ENCODE data around the gene NLRP13. TPM values are rescaled to one million over a fixed set of nuclear protein-coding genes. Genes with fewer than 3 reads are reported as not detected.
"Not testable (repeated sequence)": the region's sequence is repeated elsewhere in the genome, so short reads cannot be mapped to it uniquely, and the experiment has no call there.

Gene NLRP13
- not detected for polyA plus RNA-seq (ENCODE audit: insufficient read length in 4 of 4)

DNA sequence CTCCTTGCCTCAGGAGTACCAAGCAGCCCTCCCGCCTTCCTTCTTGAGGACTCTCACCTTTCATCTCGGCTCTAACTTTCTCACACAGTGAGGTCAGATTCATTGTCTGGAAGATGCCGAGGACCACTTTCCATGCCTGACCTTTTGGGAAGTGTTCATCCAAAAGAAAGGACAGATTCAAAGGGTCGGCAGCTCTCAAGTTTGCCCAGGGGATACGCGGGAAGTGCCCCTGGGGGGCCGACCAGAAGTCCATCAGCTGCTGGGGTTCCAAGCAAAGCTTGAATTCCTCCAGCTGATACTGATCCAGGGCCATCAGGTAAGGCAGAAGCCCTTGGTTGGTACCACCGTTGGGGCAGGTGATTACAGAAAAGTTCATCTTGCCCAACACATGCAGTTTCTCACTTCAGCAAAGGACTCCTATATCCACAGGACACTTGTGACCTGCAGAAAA, at the start of gene NLRP13:
TSS of gene NLRP13 (minus strand) at position 401 of the 451 bp plus-strand sequence. CDS start at position 376, 25 bp downstream.
- no peak for DNase-seq (ENCODE audit: low read depth in 4 of 4, low spot score in 3 of 4)

- DNase-seq (ENCODE audit: low read depth in 4 of 4, low spot score in 3 of 4), result no peak
Observed at GRCh38 chr19:55980415-55980814, 48.3 kb upstream of the NLRP13 start.

GRCh38 chr19:55973982-55974381, 41.8 kb upstream of the NLRP13 start:
- DNase-seq (ENCODE audit: low read depth in 4 of 4, low spot score in 3 of 4), result no peak

DNA sequence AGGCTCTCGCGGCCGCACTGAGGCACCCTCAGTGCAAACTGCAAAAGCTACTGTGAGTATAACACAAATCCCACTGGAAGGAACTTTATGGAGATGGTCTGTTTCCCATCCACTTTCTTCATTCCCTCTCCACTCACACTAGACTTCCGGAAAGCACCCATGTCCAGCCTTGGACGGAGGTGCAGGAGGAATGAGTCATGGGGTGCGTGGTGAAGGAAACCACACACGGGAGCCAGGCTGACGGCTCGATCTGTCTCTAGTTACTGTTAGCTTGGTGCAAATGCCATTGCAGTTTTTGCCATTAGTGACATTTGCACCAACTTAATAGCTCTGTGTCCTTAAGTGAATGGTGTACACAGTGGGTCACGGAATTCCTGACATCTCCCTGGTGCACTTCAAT, 30.1 kb upstream of the NLRP13 start:
- no peak for DNase-seq (ENCODE audit: low read depth in 4 of 4, low spot score in 3 of 4)

DNA sequence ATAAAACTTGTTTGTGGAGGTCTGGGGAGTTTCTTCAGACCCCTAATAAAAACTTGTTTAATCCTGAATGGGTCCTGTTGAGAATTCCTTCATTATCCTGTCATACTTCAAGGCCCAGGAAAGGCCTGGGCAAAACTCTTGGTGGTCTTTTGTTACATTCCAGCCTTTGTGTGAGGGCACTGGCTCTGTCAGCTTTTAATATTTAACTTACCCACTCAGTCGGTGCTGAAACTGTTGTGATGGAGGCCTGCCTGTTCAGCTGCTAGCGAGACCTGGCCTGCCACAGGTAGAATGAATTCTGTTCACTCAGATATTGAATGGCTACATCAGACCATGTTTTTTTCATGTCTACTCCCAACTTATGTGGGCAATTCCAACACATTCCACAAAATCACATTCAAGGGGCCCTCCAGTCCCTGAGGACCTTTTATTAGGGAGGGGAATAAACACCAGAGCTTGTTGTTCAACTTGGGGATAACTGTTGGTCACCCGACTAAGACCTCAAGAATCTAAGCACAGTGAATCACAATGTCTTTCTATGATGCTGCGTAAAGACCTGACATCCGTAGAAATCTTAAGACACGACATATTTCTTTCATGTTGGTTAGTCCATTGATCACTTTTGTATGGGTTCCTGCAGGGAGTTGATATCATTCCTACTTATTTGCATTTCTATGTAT, 28.0 kb upstream of the NLRP13 start:
- DNase-seq (ENCODE audit: low read depth in 4 of 4, low spot score in 3 of 4), result no peak

DNA sequence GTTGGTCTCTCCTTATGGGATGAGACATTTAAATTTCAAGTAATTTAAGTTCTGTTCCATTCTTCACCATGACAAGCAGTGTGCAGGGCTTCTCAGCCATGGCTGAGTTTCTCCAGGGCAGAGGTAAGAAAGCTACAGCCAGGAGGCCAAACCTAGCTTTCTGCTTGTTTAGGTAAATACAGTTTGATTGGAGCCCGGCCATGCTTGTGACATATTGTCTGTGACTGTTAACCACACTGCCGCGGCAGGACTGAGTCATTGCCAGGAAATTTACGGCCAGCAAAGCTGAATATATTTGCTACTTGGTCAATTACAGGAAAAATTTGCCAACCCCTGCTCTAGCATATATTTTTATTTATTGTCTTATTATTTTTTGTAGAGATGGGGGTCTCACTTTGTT, 26.2 kb upstream of the NLRP13 start:
- no peak for DNase-seq (ENCODE audit: low read depth in 4 of 4, low spot score in 3 of 4)

DNA sequence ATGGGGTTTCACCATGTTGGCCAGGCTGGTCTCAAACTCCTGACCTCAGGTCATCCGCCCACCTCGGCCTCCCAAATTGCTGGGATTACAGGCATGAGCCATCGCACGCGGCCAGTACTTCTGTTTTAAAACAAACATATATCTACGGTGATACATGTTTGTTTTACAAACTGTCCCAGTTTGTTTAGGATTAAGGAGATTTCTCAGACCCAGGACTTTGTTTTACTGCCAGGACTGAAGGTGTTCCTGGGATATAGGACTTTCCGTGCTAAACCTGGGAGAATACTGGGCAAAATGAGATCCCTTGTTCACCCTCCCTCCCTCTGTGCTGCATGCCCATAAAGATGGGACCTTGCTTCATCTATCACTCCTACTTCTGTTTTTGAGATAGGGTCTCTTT, 24.3 kb upstream of the NLRP13 start:
- no peak for DNase-seq (ENCODE audit: low read depth in 4 of 4, low spot score in 3 of 4)

DNA sequence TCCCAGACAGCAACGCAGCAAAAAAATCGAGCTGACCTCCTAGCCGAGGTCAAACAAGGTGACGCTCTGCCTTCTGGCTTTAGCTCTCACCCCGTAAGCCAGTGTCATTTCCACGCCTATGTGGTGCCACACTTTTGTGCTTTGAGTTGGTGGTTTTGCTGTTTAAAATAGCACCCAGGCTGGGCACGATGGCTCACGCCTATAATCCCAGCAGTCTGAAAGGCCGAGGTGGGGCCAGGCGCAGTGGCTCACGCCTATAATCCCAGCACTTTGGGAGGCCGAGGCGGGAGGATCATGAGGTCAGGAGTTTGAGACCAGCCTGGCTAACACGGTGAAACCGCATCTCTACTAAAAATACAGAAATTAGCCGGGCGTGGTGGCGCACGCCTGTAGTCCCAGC, 18.4 kb upstream of the NLRP13 start:
- DNase-seq (ENCODE audit: low read depth in 4 of 4, low spot score in 3 of 4), result not testable (repeated sequence)

DNA sequence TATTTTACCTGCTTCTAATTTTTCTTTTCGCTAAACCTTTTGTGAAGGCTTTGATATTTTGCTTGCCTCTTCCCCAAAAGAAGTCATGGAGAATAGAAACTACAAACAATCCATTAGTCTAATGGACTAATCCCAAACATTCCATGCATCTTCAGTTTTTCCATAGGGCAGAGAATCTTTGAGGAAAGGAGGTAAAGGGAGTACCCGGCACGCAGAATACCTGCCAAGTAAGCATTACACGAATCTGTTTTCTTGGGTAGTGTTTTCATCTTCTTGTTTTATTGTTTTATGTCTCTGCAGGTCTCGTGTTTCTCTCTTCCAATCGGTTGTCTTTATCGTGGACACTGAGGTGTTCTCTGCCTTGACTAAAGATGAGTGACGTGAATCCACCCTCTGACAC, 15.4 kb upstream of the NLRP13 start, which contains the start of gene NLRP8:
TSS of gene NLRP8 (plus strand) at position 301 of the 400 bp plus-strand sequence.
- no peak for DNase-seq (ENCODE audit: low read depth in 4 of 4, low spot score in 3 of 4)

DNA sequence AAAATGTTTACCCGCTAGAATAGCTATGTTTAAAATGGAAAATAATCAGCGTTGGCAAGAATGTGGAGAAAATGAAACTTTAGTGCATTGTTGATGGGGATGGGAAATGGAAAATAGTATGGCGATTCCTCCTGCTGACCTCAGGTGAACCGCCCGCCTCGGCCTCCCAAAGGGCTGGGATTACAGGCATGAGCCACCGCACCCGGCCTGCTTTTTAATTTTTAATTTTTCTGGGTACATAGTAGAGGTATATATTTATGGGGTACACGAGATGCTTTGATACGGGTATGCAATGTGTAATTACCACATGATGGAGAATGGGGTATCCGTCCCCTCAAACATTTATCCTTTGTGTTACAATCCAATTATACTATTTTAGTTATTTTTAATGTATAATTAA, 8.2 kb upstream of the NLRP13 start:
- no peak for DNase-seq (ENCODE audit: low read depth in 4 of 4, low spot score in 3 of 4)

- no peak for DNase-seq (ENCODE audit: low read depth in 4 of 4, low spot score in 3 of 4)
Observed at GRCh38 chr19:55939206-55939605, 7.1 kb upstream of the NLRP13 start.

- DNase-seq (ENCODE audit: low read depth in 4 of 4, low spot score in 3 of 4), result no peak
Observed at GRCh38 chr19:55935206-55935605, 3.1 kb upstream of the NLRP13 start.

- DNase-seq (ENCODE audit: low read depth in 4 of 4, low spot score in 3 of 4), result no peak
Observed at GRCh38 chr19:55930996-55931515, 1.1 kb downstream of the NLRP13 start.

DNA sequence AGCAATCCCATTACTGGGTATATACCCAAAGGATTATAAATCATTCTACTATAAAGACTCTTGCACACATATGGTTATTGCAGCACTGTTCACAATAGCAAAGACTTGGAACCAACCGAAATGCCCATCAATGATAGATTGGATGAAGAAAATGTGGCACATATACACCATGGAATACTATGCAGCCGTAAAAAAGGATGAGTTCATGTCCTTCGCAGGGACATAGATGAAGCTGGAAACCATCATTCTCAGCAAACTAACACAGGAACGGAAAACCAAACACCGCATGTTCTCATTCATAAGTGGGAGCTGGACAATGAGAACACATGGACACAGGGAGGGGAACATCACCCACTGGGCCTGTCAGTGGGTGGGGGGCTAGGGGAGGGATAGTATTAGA, 2.9 kb downstream of the NLRP13 start:
- not testable (repeated sequence) for DNase-seq (ENCODE audit: low read depth in 4 of 4, low spot score in 3 of 4)

GRCh38 chr19:55927991-55928390, 4.1 kb downstream of the NLRP13 start:
- DNase-seq (ENCODE audit: low read depth in 4 of 4, low spot score in 3 of 4), result no peak

- no peak for DNase-seq (ENCODE audit: low read depth in 4 of 4, low spot score in 3 of 4)
Observed at GRCh38 chr19:55923556-55923955, 8.6 kb downstream of the NLRP13 start.

- DNase-seq (ENCODE audit: low read depth in 4 of 4, low spot score in 3 of 4), result no peak
Observed at GRCh38 chr19:55913643-55914268, 18.4 kb downstream of the NLRP13 start.

GRCh38 chr19:55912916-55913315, 19.2 kb downstream of the NLRP13 start:
- no peak for DNase-seq (ENCODE audit: low read depth in 4 of 4, low spot score in 3 of 4)

- no peak for DNase-seq (ENCODE audit: low read depth in 4 of 4, low spot score in 3 of 4)
Observed at GRCh38 chr19:55909801-55910200, 22.3 kb downstream of the NLRP13 start.

DNA sequence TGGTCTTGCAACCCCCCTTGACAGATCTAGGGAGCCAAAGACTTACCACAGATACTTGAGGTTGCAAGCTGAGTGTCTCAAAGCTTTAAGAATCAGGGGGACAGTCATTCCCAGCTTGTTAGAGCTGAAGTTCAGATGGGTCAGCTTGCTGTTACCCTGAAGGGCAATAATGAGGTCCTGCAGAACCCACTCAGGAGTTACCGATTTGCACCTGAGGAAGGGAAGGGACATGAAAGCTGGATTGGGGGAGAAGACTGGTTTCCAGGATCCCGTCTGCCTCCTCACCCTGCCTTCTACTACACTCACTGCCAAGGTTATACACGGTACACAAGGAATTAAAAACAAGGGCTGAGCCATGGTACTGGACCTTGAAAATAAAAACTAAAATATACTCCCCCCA, 24.4 kb downstream of the NLRP13 start:
- no peak for DNase-seq (ENCODE audit: low read depth in 4 of 4, low spot score in 3 of 4)

DNA sequence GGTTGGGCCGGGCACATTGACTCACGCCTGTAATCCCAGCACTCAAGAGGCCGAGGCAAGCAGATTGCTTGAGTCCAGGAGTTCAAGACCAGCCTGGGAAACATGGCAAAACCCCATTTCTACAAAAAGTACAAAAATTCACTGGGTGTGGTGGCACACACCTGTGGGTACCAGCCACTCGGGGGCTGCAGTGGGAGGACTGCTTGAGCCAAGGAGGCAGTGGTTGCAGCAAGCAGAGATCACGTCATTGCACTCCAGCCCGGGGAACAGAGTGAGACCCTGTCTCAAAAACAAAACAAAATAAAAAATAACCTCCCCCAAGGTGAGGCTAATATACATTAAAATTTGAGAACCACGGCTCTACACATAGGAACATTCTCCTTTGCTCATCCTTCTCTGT, 24.9 kb downstream of the NLRP13 start:
- DNase-seq (ENCODE audit: low read depth in 4 of 4, low spot score in 3 of 4), result no peak

All from right renal pelvis (tissue), 4 donors.